Measurements from ENCODE around the gene PHAX.
"Not testable (repeated sequence)": the region's sequence is repeated elsewhere in the genome, so short reads cannot be mapped to it uniquely, and the experiment has no call there.

- TF ChIP-seq CTCF, EP300 (IDR thresholded peaks at IDR 0.05): not testable (repeated sequence)
Measured at GRCh38 chr5:126555101-126555500, 45.6 kb upstream of the PHAX start.
